ENCODE measurements around the gene GCLC. TPM values are rescaled to one million over a fixed set of nuclear protein-coding genes. Genes with fewer than 3 reads are reported as not detected.

The GCLC gene
- polyA plus RNA-seq, 1 donor from 2014 or later = 10.4 TPM

GRCh38 chr6:53546281-53546680, 1.4 kb upstream of the GCLC start:
- no peaks in the 10 kb centered on the region for H3F3A ChIP-seq (ENCODE audit: insufficient read depth, low read length, poor library complexity, severe bottlenecking)
- H3K36me3 ChIP-seq (ENCODE audit: insufficient read depth, low read length) = no peaks in the 10 kb centered on the region
- H4K20me1 ChIP-seq (ENCODE audit: insufficient read depth) = no peaks in the 10 kb centered on the region
- H3K9ac ChIP-seq (ENCODE audit: low read length) = no peak overlapping the region
- no peak overlapping the region for H3K27ac ChIP-seq (ENCODE audit: low read length)
- TF ChIP-seq SMC3 (conservative IDR thresholded peaks at IDR 0.05; ENCODE audit: poor library complexity) (no peak), REST (IDR thresholded peaks at IDR 0.05; ENCODE audit: borderline replicate concordance) (no peak), POLR2AphosphoS5 (IDR thresholded peaks at IDR 0.05) (no peak), TAF1 (IDR thresholded peaks at IDR 0.05; ENCODE audit: low read depth) (no peak), RAD21 (conservative IDR thresholded peaks at IDR 0.05) (no peak), CTCF (IDR thresholded peaks at IDR 0.05; ENCODE audit: poor library complexity, severe bottlenecking) (no peak), EZH2 (IDR thresholded peaks at IDR 0.05; ENCODE audit: borderline replicate concordance, insufficient read depth, low read length, poor library complexity, severe bottlenecking) (no peak), EP300 (conservative IDR thresholded peaks at IDR 0.05; ENCODE audit: poor library complexity, severe bottlenecking) (no peak), MXI1 (conservative IDR thresholded peaks at IDR 0.05; ENCODE audit: poor library complexity, severe bottlenecking) (no peak)
- no peak overlapping the region for H3K4me3 ChIP-seq (ENCODE audit: low read length)
- no peak overlapping the region for H3K4me2 ChIP-seq (ENCODE audit: low read length)
- H3K27me3 ChIP-seq (ENCODE audit: insufficient read depth, low read depth, low read length) = no peaks in the 10 kb centered on the region
- H3K9me3 ChIP-seq (ENCODE audit: low read length) = no peaks in the 10 kb centered on the region
- H3K9me2 ChIP-seq (ENCODE audit: insufficient read depth, low read length) = no peaks in the 10 kb centered on the region
- H3K79me2 ChIP-seq (replicated peaks; ENCODE audit: insufficient read depth, low read length) = no peaks in the 10 kb centered on the region
- no peak overlapping the region for H2AFZ ChIP-seq (ENCODE audit: low read depth, low read length)

- Histone ChIP-seq H3K9me2 (ENCODE audit: insufficient read depth, low read length) (no peaks in the 10 kb centered on the region), H2AFZ (ENCODE audit: low read depth, low read length) (peak overlapping the region; percentile 81), H3K27me3 (ENCODE audit: insufficient read depth, low read depth, low read length) (no peaks in the 10 kb centered on the region), H3F3A (ENCODE audit: insufficient read depth, low read length, poor library complexity, severe bottlenecking) (no peaks in the 10 kb centered on the region), H3K4me2 (ENCODE audit: low read length) (peak overlapping the region; percentile 93), H3K27ac (ENCODE audit: low read length) (peak overlapping the region; percentile 36), H3K9ac (ENCODE audit: low read length) (peak overlapping the region; percentile 69), H3K36me3 (ENCODE audit: insufficient read depth, low read length) (no peaks in the 10 kb centered on the region), H3K79me2 (replicated peaks; ENCODE audit: insufficient read depth, low read length) (no peaks in the 10 kb centered on the region), H3K4me3 (ENCODE audit: low read length) (peak overlapping the region; percentile 97), H3K9me3 (ENCODE audit: low read length) (no peaks in the 10 kb centered on the region), H4K20me1 (ENCODE audit: insufficient read depth) (no peaks in the 10 kb centered on the region)
- TF ChIP-seq CTCF (IDR thresholded peaks at IDR 0.05; ENCODE audit: poor library complexity, severe bottlenecking) (no peak), POLR2AphosphoS5 (IDR thresholded peaks at IDR 0.05) (no peak), MXI1 (conservative IDR thresholded peaks at IDR 0.05; ENCODE audit: poor library complexity, severe bottlenecking) (no peak), EP300 (conservative IDR thresholded peaks at IDR 0.05; ENCODE audit: poor library complexity, severe bottlenecking) (no peak), TAF1 (IDR thresholded peaks at IDR 0.05; ENCODE audit: low read depth) (no peak), RAD21 (conservative IDR thresholded peaks at IDR 0.05) (no peak), EZH2 (IDR thresholded peaks at IDR 0.05; ENCODE audit: borderline replicate concordance, insufficient read depth, low read length, poor library complexity, severe bottlenecking) (no peak), SMC3 (conservative IDR thresholded peaks at IDR 0.05; ENCODE audit: poor library complexity) (no peak), REST (IDR thresholded peaks at IDR 0.05; ENCODE audit: borderline replicate concordance) (no peak)
Measured at GRCh38 chr6:53544217-53544469, 758 bp downstream of the GCLC start.

Data from neural cell (in vitro differentiated cells).